22Rv1 (cell line): ENCODE data around the gene ANKRD40.

Source experiments
- CTCF ChIP-seq: fragments of 450-650 bp; IDR thresholded peaks from 2 replicates; pipeline ENCODE4 v1.5.1; 2017; ENCODE audit warnings: mild to moderate bottlenecking
- ZFX ChIP-seq: fragments of 450-650 bp; IDR thresholded peaks from 2 replicates; pipeline ENCODE4 v1.6.1; 2017; ENCODE audit warnings: antibody characterized with exemption, borderline replicate concordance

- TF ChIP-seq CTCF (no peak), ZFX (no peak)
Observed at GRCh38 chr17:50684612-50685333, 22.9 kb downstream of the ANKRD40 start.
